Thoracic aorta (tissue), 2 donors: ENCODE results near the gene NIPA2. TPM values are rescaled to one million over a fixed set of nuclear protein-coding genes. Genes with fewer than 3 reads are reported as not detected.

ENCODE experiments used
- ATAC-seq: fragments of 150-250 bp; one replicate; pipeline ENCODE4 v1.8.0; 2017; ENCODE audit warnings: low read depth; ENCODE audit not compliant: insufficient number of reproducible peaks, low FRiP score
- DNase-seq: peaks from one replicate; pipeline ENCODE4 v3.0.0-alpha.2; 2020; ENCODE audit warnings: low spot score
- H3K27ac ChIP-seq, 2 donors: fragments of 200-600 bp; sonication (generic); 1 replicate in 1 of 2; 2 replicates in 1 of 2; pipeline ENCODE4 v1.5.1; 2016; ENCODE audit warnings: mild to moderate bottlenecking in 2 of 2, moderate library complexity in 2 of 2
- H3K27me3 ChIP-seq: fragments of 200-600 bp; sonication (generic); replicated peaks from 2 replicates; pipeline ENCODE4 v1.6.0; 2016; ENCODE audit warnings: mild to moderate bottlenecking; ENCODE audit not compliant: insufficient read depth
- H3K36me3 ChIP-seq: fragments of 200-600 bp; sonication (generic); one replicate; pipeline ENCODE4 v1.5.1; 2016
- H3K4me1 ChIP-seq, 2 donors: fragments of 200-600 bp; sonication (generic); 1 replicate in 1 of 2; 2 replicates in 1 of 2; pipeline versions ENCODE4 v1.5.1 to v1.6.0; 2016; ENCODE audit warnings: low read depth in 2 of 2, mild to moderate bottlenecking in 1 of 2; ENCODE audit not compliant: control insufficient read depth in 1 of 2
- H3K4me3 ChIP-seq: fragments of 200-600 bp; sonication (generic); 2 replicates; pipeline ENCODE4 v1.5.1; 2016; ENCODE audit warnings: mild to moderate bottlenecking
- H3K9me3 ChIP-seq: fragments of 200-600 bp; sonication (generic); 2 replicates; pipeline ENCODE4 v1.5.1; 2016
- CTCF ChIP-seq: fragments of 200-600 bp; sonication (generic); IDR thresholded peaks from one replicate; pipeline ENCODE4 v1.5.1; 2019; ENCODE audit warnings: antibody characterized with exemption
- total RNA-seq, 2 donors: library from RNA; depleted of rRNA; stranded (reverse); fragments of >200 nt; gene quantifications; one replicate each; pipeline versions ENCODE4 v1.1.0 to v1.2.3, GENCODE V29; 2016

NIPA2 gene
- total RNA-seq, 2 donors from 2014 or later, result 40.5 to 42.1 TPM

- ATAC-seq (no peak), DNase-seq (no peak)
- Histone ChIP-seq H3K9me3 (no peaks in the 10 kb centered on the region), H3K4me3 (peak overlapping the region; percentile 85), H3K4me1 (peaks cover 15 to 24% of the 10 kb centered on the region in 2 donors), H3K36me3 (no peaks in the 10 kb centered on the region), H3K27me3 (no peaks in the 10 kb centered on the region), H3K27ac (peak overlapping the region; percentile 85 to 96)
- no peak for TF ChIP-seq CTCF
Observed at GRCh38 chr15:22839046-22839695, 705 bp downstream of the NIPA2 start.

GRCh38 chr15:22844421-22845288 lies 6.2 kb downstream of the NIPA2 start:
- Histone ChIP-seq H3K27me3 (no peaks in the 10 kb centered on the region), H3K4me1 (peaks cover 13 to 21% of the 10 kb centered on the region in 2 donors), H3K27ac (no peak overlapping the region), H3K36me3 (no peaks in the 10 kb centered on the region), H3K9me3 (no peaks in the 10 kb centered on the region), H3K4me3 (no peak overlapping the region)
- TF ChIP-seq CTCF, result no peak
- DNase-seq (no peak), ATAC-seq (no peak)

DNA sequence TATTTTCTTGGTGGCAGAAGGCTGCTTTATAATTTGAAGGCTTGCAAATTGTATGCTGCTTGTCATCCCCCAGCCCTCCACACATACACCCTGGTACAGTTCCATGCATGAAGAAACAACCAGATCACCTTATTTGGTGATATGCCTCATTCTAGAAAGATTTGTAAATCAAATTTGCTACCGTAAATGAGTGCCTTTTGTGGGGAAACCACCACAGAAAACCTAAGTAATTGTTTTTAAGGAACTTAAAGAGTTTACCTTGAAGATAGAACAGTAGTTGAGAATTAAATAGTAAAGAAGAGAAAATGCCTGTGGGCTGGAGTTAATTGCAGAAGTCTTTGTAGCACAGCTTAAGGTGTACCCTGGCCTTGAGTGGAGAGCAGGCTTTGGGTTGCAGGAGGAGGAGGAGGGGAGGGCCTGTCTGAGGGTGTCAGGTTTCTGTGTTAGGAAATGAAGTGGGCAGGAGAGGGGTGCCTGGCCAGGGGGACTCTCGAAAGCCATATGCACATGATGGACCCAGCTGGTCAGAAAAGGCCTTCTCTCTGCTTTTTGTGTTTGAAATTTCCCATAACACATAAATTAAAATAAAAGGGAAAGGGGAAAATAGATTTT lies 6.9 kb downstream of the NIPA2 start:
- no peaks in the 10 kb centered on the region for H3K9me3 ChIP-seq
- H3K27ac ChIP-seq, result no peak overlapping the region
- H3K27me3 ChIP-seq, result no peaks in the 10 kb centered on the region
- H3K36me3 ChIP-seq, result no peaks in the 10 kb centered on the region
- TF ChIP-seq CTCF, result no peak
- ATAC-seq (no peak), DNase-seq (no peak)
- H3K4me1 ChIP-seq, result peaks cover 6 to 14% of the 10 kb centered on the region in 2 donors
- no peak overlapping the region for H3K4me3 ChIP-seq

GRCh38 chr15:22846073-22846472 lies 7.6 kb downstream of the NIPA2 start:
- TF ChIP-seq CTCF, result no peak
- H3K27ac ChIP-seq, result no peak overlapping the region
- no peak for ATAC-seq

GRCh38 chr15:22850055-22850454 lies 11.6 kb downstream of the NIPA2 start:
- TF ChIP-seq CTCF, result no peak
- Histone ChIP-seq H3K36me3 (peaks cover 14% of the 10 kb centered on the region), H3K4me1 (no peaks in the 10 kb centered on the region), H3K4me3 (no peak overlapping the region), H3K9me3 (no peaks in the 10 kb centered on the region), H3K27me3 (no peaks in the 10 kb centered on the region), H3K27ac (no peak overlapping the region)
- DNase-seq (no peak), ATAC-seq (no peak)

More at GRCh38 chr15:22846073-22846472, 7.6 kb downstream of the NIPA2 start:
- H3K9me3 ChIP-seq, result no peaks in the 10 kb centered on the region
- no peak overlapping the region for H3K4me3 ChIP-seq
- peaks cover 0 to 7% of the 10 kb centered on the region in 2 donors for H3K4me1 ChIP-seq
- no peak for DNase-seq
- no peaks in the 10 kb centered on the region for H3K27me3 ChIP-seq
- H3K36me3 ChIP-seq, result no peaks in the 10 kb centered on the region
